Activated effector memory CD4-positive, alpha-beta T cell treated with anti-CD3 and anti-CD28 coated beads, Interleukin-2, amount 50 U/mL, for 16 hours (primary cell): Measurements from ENCODE around the gene CLEC17A.

Experiments
- DNase-seq: peaks from one replicate; pipeline ENCODE4 v3.0.0-alpha.2; 2020

Gene CLEC17A

DNA sequence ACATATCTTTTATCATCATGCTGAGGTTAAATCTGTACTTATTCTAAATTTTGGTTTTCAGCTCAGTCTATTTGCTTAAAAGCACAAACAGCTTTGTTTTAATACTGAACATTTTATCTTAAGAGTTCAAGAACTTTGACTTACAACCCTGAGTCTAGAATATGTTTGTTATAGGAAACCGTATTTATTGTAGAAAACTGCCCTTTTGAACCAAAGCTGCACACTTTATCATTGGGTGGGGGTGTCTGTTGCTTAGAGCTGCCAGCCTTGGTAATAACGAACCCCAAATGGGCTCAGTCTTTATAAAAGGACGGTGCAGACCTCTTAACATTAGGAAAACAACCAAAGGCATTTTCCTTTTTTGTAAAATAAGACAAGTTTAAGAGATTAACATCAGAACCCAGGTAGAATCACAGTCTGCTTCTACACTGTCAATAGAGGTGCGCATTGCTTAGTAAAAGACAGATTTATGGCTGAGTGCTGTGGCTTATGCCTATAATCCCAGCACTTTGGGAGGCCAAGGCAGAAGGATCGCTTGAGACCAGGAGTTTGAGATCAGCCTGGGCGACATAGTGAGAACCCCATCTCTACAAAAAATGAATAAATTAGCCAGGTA is 77.1 kb downstream of the CLEC17A start:
- no peak for DNase-seq

DNA sequence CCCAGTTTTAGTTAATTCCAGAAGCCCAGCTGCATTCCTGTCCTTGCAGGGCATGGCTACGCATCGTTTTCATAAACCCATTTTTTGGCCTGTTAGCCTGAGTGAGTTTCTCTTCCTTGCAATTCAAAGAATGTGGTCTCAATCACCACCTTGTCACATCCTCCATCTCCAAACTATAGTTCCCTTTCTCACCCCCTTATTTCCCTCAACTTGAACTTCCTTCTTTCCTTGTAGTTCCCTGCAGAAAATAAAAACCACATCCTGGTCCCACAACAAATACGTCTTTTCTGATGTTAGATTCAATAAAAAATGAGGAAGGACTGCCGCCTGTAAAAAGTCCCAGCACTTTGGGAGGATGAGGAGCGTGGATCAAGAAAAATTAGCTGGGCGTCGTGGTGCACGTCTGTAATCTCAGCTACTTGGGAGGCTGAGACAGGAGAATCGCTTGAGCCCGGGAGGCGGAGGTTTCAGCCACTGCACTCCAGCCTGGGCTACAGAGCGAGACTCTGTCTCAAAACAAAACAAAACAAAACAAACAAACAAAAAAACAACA is 78.6 kb downstream of the CLEC17A start:
- no peak for DNase-seq
